ENCODE data around the gene NIPAL1.
A peak's percentile ranks its signal among the peaks of the same experiment; 100 is the strongest.

Gene NIPAL1

DNA sequence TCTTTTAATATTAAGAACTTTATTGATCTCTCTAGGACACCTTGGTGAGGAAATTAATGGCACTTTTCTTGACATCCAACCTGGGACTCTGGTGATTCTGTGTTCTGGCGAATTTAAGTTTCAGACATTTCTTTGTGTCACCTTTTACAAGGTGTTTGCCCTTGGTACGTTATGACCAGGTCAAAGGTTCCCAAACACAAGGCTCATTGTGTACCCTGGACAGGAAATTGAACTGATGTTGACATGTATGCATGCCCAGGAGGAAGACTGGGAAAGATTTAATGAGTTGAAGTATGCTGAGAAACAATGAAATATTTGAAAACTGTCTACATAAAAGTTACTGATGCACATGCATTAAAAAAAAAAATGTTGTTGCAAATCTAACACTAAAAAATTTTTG lies 22.1 kb downstream of the NIPAL1 start:
- Histone ChIP-seq H3K18ac (ENCODE audit: low read length) (no peak overlapping the region), H3K79me2 (ENCODE audit: control insufficient read depth, insufficient read depth, low read length, poor library complexity) (no peaks in the 10 kb centered on the region), H3K79me1 (ENCODE audit: low read length) (no peaks in the 10 kb centered on the region), H3K4me1 (ENCODE audit: control insufficient read depth in 1 of 2, insufficient read depth in 2 of 2, low read length in 2 of 2) (no peaks in the 10 kb centered on the region), H3K4me2 (ENCODE audit: low read length) (no peak overlapping the region), H3K4ac (ENCODE audit: low read depth, low read length) (no peak overlapping the region), H3K27ac (ENCODE audit: low read depth, low read length) (no peak overlapping the region), H4K91ac (ENCODE audit: low read depth, low read length) (no peak overlapping the region), H2BK5ac (ENCODE audit: low read depth, low read length, poor library complexity) (no peak overlapping the region), H2AFZ (ENCODE audit: insufficient read depth, low read length, poor library complexity) (no peak overlapping the region), H3K27me3 (ENCODE audit: insufficient read depth, low read length) (no peaks in the 10 kb centered on the region), H3K4me3 (ENCODE audit: low read depth, low read length) (no peak overlapping the region), H3K9me3 (ENCODE audit: insufficient read depth, low read depth, low read length) (no peaks in the 10 kb centered on the region), H4K12ac (ENCODE audit: low read depth, low read length) (no peak overlapping the region), H4K8ac (ENCODE audit: low read depth, low read length) (no peak overlapping the region), H3K36me3 (ENCODE audit: control insufficient read depth in 1 of 2, insufficient read depth in 2 of 2, low read length in 2 of 2) (no peaks in the 10 kb centered on the region), H2BK120ac (ENCODE audit: insufficient read depth, low read length, poor library complexity) (no peak overlapping the region), H2AK5ac (ENCODE audit: low read length) (no peak overlapping the region), H3K14ac (ENCODE audit: low read length) (no peak overlapping the region), H2BK12ac (ENCODE audit: low read length) (no peak overlapping the region), H3K23ac (ENCODE audit: low read length) (no peak overlapping the region), H3K9ac (ENCODE audit: low read length) (no peak overlapping the region)
- WGBS (ENCODE audit: extremely low coverage, insufficient coverage, insufficient read length): no CpG with 5 or more reads among the region's 2 CpGs
- no peak for DNase-seq

DNA sequence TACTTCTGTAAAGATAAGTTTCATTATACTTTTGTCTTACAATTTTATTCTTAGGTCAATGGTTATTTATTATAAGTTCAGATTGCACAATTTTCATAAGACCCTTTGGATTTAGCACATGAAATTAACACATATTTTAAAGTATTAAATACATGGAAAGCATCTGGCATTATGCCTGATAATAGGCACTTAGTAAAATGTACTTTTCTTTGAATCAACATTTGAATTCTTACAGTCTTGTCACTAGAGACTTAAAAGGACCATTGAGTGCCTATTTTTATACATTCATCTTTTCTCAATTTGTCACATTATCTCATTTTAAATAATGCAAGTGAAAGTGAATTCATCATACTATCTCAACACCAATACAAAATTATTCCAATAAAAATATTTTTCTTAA lies 23.0 kb downstream of the NIPAL1 start:
- Histone ChIP-seq H4K12ac (ENCODE audit: low read depth, low read length) (no peak overlapping the region), H2BK120ac (ENCODE audit: insufficient read depth, low read length, poor library complexity) (no peak overlapping the region), H4K91ac (ENCODE audit: low read depth, low read length) (no peak overlapping the region), H3K14ac (ENCODE audit: low read length) (no peak overlapping the region), H3K4ac (ENCODE audit: low read depth, low read length) (no peak overlapping the region), H3K27ac (ENCODE audit: low read depth, low read length) (no peak overlapping the region), H3K4me3 (ENCODE audit: low read depth, low read length) (no peak overlapping the region), H3K36me3 (ENCODE audit: control insufficient read depth in 1 of 2, insufficient read depth in 2 of 2, low read length in 2 of 2) (no peaks in the 10 kb centered on the region), H3K79me2 (ENCODE audit: control insufficient read depth, insufficient read depth, low read length, poor library complexity) (no peaks in the 10 kb centered on the region), H3K9ac (ENCODE audit: low read length) (no peak overlapping the region), H4K8ac (ENCODE audit: low read depth, low read length) (no peak overlapping the region), H3K27me3 (ENCODE audit: insufficient read depth, low read length) (no peaks in the 10 kb centered on the region), H3K9me3 (ENCODE audit: insufficient read depth, low read depth, low read length) (no peaks in the 10 kb centered on the region), H3K18ac (ENCODE audit: low read length) (no peak overlapping the region), H2BK5ac (ENCODE audit: low read depth, low read length, poor library complexity) (no peak overlapping the region), H3K4me1 (ENCODE audit: control insufficient read depth in 1 of 2, insufficient read depth in 2 of 2, low read length in 2 of 2) (no peaks in the 10 kb centered on the region), H3K79me1 (ENCODE audit: low read length) (no peaks in the 10 kb centered on the region), H2BK12ac (ENCODE audit: low read length) (no peak overlapping the region), H2AFZ (ENCODE audit: insufficient read depth, low read length, poor library complexity) (no peak overlapping the region), H3K23ac (ENCODE audit: low read length) (no peak overlapping the region), H2AK5ac (ENCODE audit: low read length) (no peak overlapping the region), H3K4me2 (ENCODE audit: low read length) (no peak overlapping the region)
- no peak for DNase-seq

DNA sequence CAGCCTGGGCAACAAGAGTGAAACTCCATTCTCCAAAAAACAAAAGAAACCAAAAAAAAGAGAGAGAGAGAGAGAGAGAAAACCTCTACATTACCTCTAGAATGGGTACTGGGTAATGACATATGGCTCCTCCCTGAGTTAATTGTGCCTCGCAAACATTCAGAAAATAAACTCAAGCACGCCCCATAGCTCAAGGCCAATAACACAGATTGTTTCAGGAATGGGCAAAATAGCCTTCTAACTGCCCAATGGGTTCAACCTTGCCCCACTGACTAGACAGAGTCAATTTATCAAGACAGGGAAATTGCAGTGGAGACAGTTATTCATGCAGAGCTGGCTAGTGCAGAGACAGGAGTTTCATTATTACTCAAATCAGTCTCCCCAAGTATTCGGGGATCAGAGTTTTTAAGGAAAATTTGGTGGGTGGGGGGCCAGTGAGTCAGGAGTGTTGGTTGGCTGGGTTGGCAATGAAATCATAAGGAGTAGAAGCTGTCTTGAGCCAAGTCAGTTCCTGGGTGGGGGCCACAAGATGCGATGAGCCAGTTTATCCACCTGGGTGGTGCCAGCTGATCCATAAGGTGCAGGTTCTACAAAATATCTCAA lies 25.1 kb downstream of the NIPAL1 start:
- Histone ChIP-seq H3K23ac (ENCODE audit: low read length) (no peak overlapping the region), H3K18ac (ENCODE audit: low read length) (no peak overlapping the region), H2BK120ac (ENCODE audit: insufficient read depth, low read length, poor library complexity) (no peak overlapping the region), H3K27ac (ENCODE audit: low read depth, low read length) (no peak overlapping the region), H3K27me3 (ENCODE audit: insufficient read depth, low read length) (no peaks in the 10 kb centered on the region), H3K9ac (ENCODE audit: low read length) (no peak overlapping the region), H3K4ac (ENCODE audit: low read depth, low read length) (no peak overlapping the region), H3K79me1 (ENCODE audit: low read length) (no peaks in the 10 kb centered on the region), H3K4me1 (ENCODE audit: control insufficient read depth in 1 of 2, insufficient read depth in 2 of 2, low read length in 2 of 2) (no peaks in the 10 kb centered on the region), H3K79me2 (ENCODE audit: control insufficient read depth, insufficient read depth, low read length, poor library complexity) (no peaks in the 10 kb centered on the region), H4K91ac (ENCODE audit: low read depth, low read length) (no peak overlapping the region), H3K36me3 (ENCODE audit: control insufficient read depth in 1 of 2, insufficient read depth in 2 of 2, low read length in 2 of 2) (no peaks in the 10 kb centered on the region), H2AFZ (ENCODE audit: insufficient read depth, low read length, poor library complexity) (no peak overlapping the region), H3K4me3 (ENCODE audit: low read depth, low read length) (no peak overlapping the region), H4K8ac (ENCODE audit: low read depth, low read length) (no peak overlapping the region), H2BK12ac (ENCODE audit: low read length) (no peak overlapping the region), H3K9me3 (ENCODE audit: insufficient read depth, low read depth, low read length) (no peaks in the 10 kb centered on the region), H3K14ac (ENCODE audit: low read length) (no peak overlapping the region), H2BK5ac (ENCODE audit: low read depth, low read length, poor library complexity) (no peak overlapping the region), H3K4me2 (ENCODE audit: low read length) (no peak overlapping the region), H2AK5ac (ENCODE audit: low read length) (no peak overlapping the region), H4K12ac (ENCODE audit: low read depth, low read length) (no peak overlapping the region)
- DNase-seq: no peak
- no CpG with 5 or more reads among the region's 4 CpGs for WGBS (ENCODE audit: extremely low coverage, insufficient coverage, insufficient read length)

DNA sequence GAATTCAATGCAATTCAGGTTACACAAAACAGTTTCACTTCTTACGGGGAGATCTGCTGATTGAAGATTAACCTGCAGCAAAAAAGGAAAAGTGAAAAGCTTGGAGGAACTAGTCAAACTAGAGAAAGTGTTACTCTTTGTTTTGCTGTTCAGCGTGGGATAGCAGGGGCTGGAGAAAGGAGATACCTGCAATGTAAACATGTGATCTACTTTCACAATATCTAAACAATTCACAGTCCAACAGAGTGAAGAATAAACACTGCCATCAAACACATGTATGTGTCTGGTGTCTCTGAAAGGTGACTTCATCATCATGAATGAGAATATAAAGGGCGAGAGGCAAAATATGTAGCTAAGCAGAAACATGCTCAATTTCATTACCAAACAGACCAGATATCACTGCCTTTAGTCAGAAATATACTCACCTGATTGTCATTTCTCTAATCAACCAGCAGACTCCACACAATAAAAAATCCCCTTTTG lies 26.4 kb downstream of the NIPAL1 start:
- no CpG with 5 or more reads among the region's 3 CpGs for WGBS (ENCODE audit: extremely low coverage, insufficient coverage, insufficient read length)
- Histone ChIP-seq H3K4ac (ENCODE audit: low read depth, low read length) (no peak overlapping the region), H3K9ac (ENCODE audit: low read length) (no peak overlapping the region), H3K27me3 (ENCODE audit: insufficient read depth, low read length) (no peaks in the 10 kb centered on the region), H3K4me3 (ENCODE audit: low read depth, low read length) (no peak overlapping the region), H3K14ac (ENCODE audit: low read length) (no peak overlapping the region), H2AK5ac (ENCODE audit: low read length) (no peak overlapping the region), H3K4me2 (ENCODE audit: low read length) (no peak overlapping the region), H3K18ac (ENCODE audit: low read length) (no peak overlapping the region), H2BK5ac (ENCODE audit: low read depth, low read length, poor library complexity) (no peak overlapping the region), H4K91ac (ENCODE audit: low read depth, low read length) (no peak overlapping the region), H2BK120ac (ENCODE audit: insufficient read depth, low read length, poor library complexity) (no peak overlapping the region), H3K4me1 (ENCODE audit: control insufficient read depth in 1 of 2, insufficient read depth in 2 of 2, low read length in 2 of 2) (no peaks in the 10 kb centered on the region), H3K36me3 (ENCODE audit: control insufficient read depth in 1 of 2, insufficient read depth in 2 of 2, low read length in 2 of 2) (no peaks in the 10 kb centered on the region), H2AFZ (ENCODE audit: insufficient read depth, low read length, poor library complexity) (no peak overlapping the region), H3K79me2 (ENCODE audit: control insufficient read depth, insufficient read depth, low read length, poor library complexity) (no peaks in the 10 kb centered on the region), H3K79me1 (ENCODE audit: low read length) (no peaks in the 10 kb centered on the region), H2BK12ac (ENCODE audit: low read length) (no peak overlapping the region), H4K8ac (ENCODE audit: low read depth, low read length) (no peak overlapping the region), H3K9me3 (ENCODE audit: insufficient read depth, low read depth, low read length) (no peaks in the 10 kb centered on the region), H3K23ac (ENCODE audit: low read length) (no peak overlapping the region), H3K27ac (ENCODE audit: low read depth, low read length) (no peak overlapping the region), H4K12ac (ENCODE audit: low read depth, low read length) (no peak overlapping the region)
- peak; percentile 24 to 69 for DNase-seq

Data from trophoblast cell (in vitro differentiated cells and primary cell).